Measurements from ENCODE around the gene HS6ST3. TPM values are rescaled to one million over a fixed set of nuclear protein-coding genes. Genes with fewer than 3 reads are reported as not detected.
A peak's percentile ranks its signal among the peaks of the same experiment; 100 is the strongest.

The HS6ST3 gene
- total and polyA plus RNA-seq, 2 of the 13 experiments (the other 11 are each of a cell fraction or from before 2014, with no cell fraction given), result not detected

DNA sequence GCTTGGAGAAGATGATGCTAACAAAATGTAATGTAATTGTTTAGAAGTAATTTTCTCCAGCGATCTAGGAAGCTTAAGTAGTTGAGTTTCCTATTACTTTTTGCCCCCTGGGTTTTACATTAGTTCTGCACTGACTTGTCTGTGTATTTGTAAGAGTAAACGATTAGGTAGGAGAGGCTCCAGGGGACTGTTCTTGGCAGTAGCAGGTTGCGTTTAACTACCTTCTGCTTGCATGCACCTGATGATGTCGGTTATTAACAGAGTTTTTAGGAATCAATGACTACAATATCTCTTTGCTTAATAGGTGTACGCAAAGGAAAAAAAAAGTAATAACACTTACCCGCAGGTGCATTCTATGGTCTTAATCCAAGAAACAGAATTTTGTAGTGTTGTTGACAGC lies 18.4 kb upstream of the HS6ST3 start:
- ChIA-PET CTCF (ENCODE audit: low intra/inter-chr PET ratio, low total read pairs) (no interaction called here), POLR2A (interaction anchor here (2.1 kb wide), 1 partner anchor 18 kb away, joined by 6 read pairs; the partner anchor contains the start of gene UGGT2)
- DNase-seq (ENCODE audit: low spot score) (no peak), FAIRE-seq (no peak), ATAC-seq (no peak)
- no TSS peak for BruUV-seq (replicated peaks)
- Histone ChIP-seq H3K4me3 (replicated peaks in 1 of 3; ENCODE audit: insufficient read depth in 1 of 3, low read depth in 2 of 3, low read length in 3 of 3) (no peak overlapping the region), H3K9me3 (ENCODE audit: low read length) (no peaks in the 10 kb centered on the region), H3K4me2 (ENCODE audit: low read depth, low read length) (no peak overlapping the region), H3K79me2 (ENCODE audit: insufficient read depth, low read length) (no peaks in the 10 kb centered on the region), H3K4me1 (ENCODE audit: insufficient read depth, low read length) (no peaks in the 10 kb centered on the region), H3K27me3 (ENCODE audit: control insufficient read depth in 1 of 2, insufficient read depth in 2 of 2, low read length in 2 of 2) (no peaks in the 10 kb centered on the region), H2AFZ (ENCODE audit: low read length) (no peak overlapping the region), H3K27ac (ENCODE audit: extremely low read length, insufficient read depth, low read length) (no peak overlapping the region), H4K20me1 (ENCODE audit: insufficient read depth, low read length) (no peaks in the 10 kb centered on the region), H3K36me3 (replicated peaks in 1 of 2; ENCODE audit: control insufficient read depth in 1 of 2, insufficient read depth in 2 of 2, low read length in 2 of 2) (no peaks in the 10 kb centered on the region), H3K9ac (ENCODE audit: insufficient read depth, low read depth, low read length) (no peak overlapping the region)
- intact Hi-C loops (cut with micrococcal nuclease; ENCODE audit: unreplicated experiment) (no loop called here), in situ Hi-C loops (cut with HindIII; ENCODE audit: extremely low pct_ligation_motif_present, low pct_unique_long_range_greater_than_20kb) (no loop called here)
- TF ChIP-seq PHF5A (CRISPR knock-in tag; IDR thresholded peaks at IDR 0.05; ENCODE audit: low read depth, unreplicated experiment) (no peak), CBX5 (CRISPR knock-in tag; IDR thresholded peaks at IDR 0.05; ENCODE audit: borderline replicate concordance) (no peak)
- 43% methylated on average over 6 of the region's 6 CpGs for WGBS (ENCODE audit: low lambda C conversion rate)

DNA sequence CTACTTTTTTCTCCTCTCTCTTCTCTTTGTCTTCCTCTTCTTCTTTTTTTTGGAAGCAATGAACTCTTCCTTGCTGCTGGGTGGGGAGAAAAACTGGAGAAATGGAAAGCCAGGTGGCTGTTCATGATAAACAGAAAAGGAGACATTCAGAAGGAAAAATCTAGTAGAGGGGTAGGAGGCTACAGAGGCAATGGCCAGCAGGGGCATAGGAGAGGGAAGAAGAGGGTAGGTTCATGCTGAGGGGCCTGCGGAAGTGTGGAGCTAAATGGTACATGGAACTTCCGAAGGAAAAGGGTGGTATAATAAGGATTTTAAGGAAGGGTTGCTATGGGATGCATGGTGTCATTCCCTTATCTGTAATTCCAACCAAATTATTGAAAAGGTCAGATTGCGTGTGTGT lies 17.5 kb upstream of the HS6ST3 start:
- Histone ChIP-seq H3K27ac (ENCODE audit: extremely low read length, insufficient read depth, low read length) (no peak overlapping the region), H2AFZ (ENCODE audit: low read length) (no peak overlapping the region), H4K20me1 (ENCODE audit: insufficient read depth, low read length) (no peaks in the 10 kb centered on the region), H3K79me2 (ENCODE audit: insufficient read depth, low read length) (no peaks in the 10 kb centered on the region), H3K9ac (ENCODE audit: insufficient read depth, low read depth, low read length) (no peak overlapping the region), H3K36me3 (replicated peaks in 1 of 2; ENCODE audit: control insufficient read depth in 1 of 2, insufficient read depth in 2 of 2, low read length in 2 of 2) (no peaks in the 10 kb centered on the region), H3K9me3 (ENCODE audit: low read length) (no peaks in the 10 kb centered on the region), H3K4me2 (ENCODE audit: low read depth, low read length) (no peak overlapping the region), H3K4me3 (replicated peaks in 1 of 3; ENCODE audit: insufficient read depth in 1 of 3, low read depth in 2 of 3, low read length in 3 of 3) (no peak overlapping the region), H3K4me1 (ENCODE audit: insufficient read depth, low read length) (no peaks in the 10 kb centered on the region), H3K27me3 (ENCODE audit: control insufficient read depth in 1 of 2, insufficient read depth in 2 of 2, low read length in 2 of 2) (no peaks in the 10 kb centered on the region)
- 23% methylated on average over 3 of the region's 3 CpGs for WGBS (ENCODE audit: low lambda C conversion rate)
- ChIA-PET CTCF (ENCODE audit: low intra/inter-chr PET ratio, low total read pairs) (no interaction called here), POLR2A (no interaction called here)
- DNase-seq (ENCODE audit: low spot score) (no peak), ATAC-seq (peak; percentile 57; the same call in 2 of the 3 replicates), FAIRE-seq (no peak)
- in situ Hi-C loops (cut with HindIII; ENCODE audit: extremely low pct_ligation_motif_present, low pct_unique_long_range_greater_than_20kb) (no loop called here), intact Hi-C loops (cut with micrococcal nuclease; ENCODE audit: unreplicated experiment) (no loop called here)
- no peak for TF ChIP-seq TOE1 (CRISPR knock-in tag; IDR thresholded peaks at IDR 0.05)
- TF ChIP-seq ZNF513 (CRISPR knock-in tag; conservative IDR thresholded peaks at IDR 0.05), result no peak
- TF ChIP-seq ATF7-NPFF (CRISPR knock-in tag; IDR thresholded peaks at IDR 0.05; ENCODE audit: low read depth), result no peak
- TF ChIP-seq, protein P1, sequence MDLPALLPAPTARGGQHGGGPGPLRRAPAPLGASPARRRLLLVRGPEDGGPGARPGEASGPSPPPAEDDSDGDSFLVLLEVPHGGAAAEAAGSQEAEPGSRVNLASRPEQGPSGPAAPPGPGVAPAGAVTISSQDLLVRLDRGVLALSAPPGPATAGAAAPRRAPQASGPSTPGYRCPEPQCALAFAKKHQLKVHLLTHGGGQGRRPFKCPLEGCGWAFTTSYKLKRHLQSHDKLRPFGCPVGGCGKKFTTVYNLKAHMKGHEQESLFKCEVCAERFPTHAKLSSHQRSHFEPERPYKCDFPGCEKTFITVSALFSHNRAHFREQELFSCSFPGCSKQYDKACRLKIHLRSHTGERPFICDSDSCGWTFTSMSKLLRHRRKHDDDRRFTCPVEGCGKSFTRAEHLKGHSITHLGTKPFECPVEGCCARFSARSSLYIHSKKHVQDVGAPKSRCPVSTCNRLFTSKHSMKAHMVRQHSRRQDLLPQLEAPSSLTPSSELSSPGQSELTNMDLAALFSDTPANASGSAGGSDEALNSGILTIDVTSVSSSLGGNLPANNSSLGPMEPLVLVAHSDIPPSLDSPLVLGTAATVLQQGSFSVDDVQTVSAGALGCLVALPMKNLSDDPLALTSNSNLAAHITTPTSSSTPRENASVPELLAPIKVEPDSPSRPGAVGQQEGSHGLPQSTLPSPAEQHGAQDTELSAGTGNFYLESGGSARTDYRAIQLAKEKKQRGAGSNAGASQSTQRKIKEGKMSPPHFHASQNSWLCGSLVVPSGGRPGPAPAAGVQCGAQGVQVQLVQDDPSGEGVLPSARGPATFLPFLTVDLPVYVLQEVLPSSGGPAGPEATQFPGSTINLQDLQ (CRISPR knock-in tag; IDR thresholded peaks at IDR 0.05), result no peak
- TF ChIP-seq ZNF343 (CRISPR knock-in tag; IDR thresholded peaks at IDR 0.05), result no peak
- no TSS peak for BruUV-seq (replicated peaks)
